ENCODE data around the gene ATG7. TPM values are rescaled to one million over a fixed set of nuclear protein-coding genes. Genes with fewer than 3 reads are reported as not detected.

ATG7 gene
- polyA plus RNA-seq, 1 donor (not counting 4 experiments of a cell fraction or from before 2014, with no cell fraction given), result 27.9 TPM

- TF ChIP-seq EZH2 (IDR thresholded peaks at IDR 0.05; ENCODE audit: low read length) (no peak), CTCF (optimal IDR thresholded peaks at IDR 0.05 in 1 of 3, IDR thresholded peaks at IDR 0.05 in 1 of 3, conservative IDR thresholded peaks at IDR 0.05 in 1 of 3; ENCODE audit: extremely low read depth in 1 of 3, insufficient read depth in 2 of 3, low read length in 3 of 3) (no peak)
- H3K4me1 ChIP-seq (ENCODE audit: control insufficient read depth, extremely low read depth, insufficient read depth, low read length), result peaks cover 24% of the 10 kb centered on the region
- H3K79me2 ChIP-seq (ENCODE audit: control insufficient read depth, insufficient read depth, low read length), result no peaks in the 10 kb centered on the region
- no peak overlapping the region for H2AFZ ChIP-seq (ENCODE audit: control insufficient read depth, low read length)
- H3K4me2 ChIP-seq (ENCODE audit: control insufficient read depth, extremely low read depth, insufficient read depth, low read depth, low read length), result no peak overlapping the region
- H3K9me3 ChIP-seq (ENCODE audit: control insufficient read depth, low read depth, low read length), result no peaks in the 10 kb centered on the region
- peaks cover 2 to 3% of the 10 kb centered on the region in 2 experiments for H3K36me3 ChIP-seq (ENCODE audit: control insufficient read depth in 2 of 2, extremely low read depth in 1 of 2, insufficient read depth in 2 of 2, low read length in 2 of 2)
- FAIRE-seq, result no peak
- no peaks in the 10 kb centered on the region for H3K9me1 ChIP-seq (ENCODE audit: control insufficient read depth, extremely low read depth, insufficient read depth, low read length)
- no peak for DNase-seq (ENCODE audit: low read depth, low spot score)
- H4K20me1 ChIP-seq (ENCODE audit: control insufficient read depth, extremely low read depth, insufficient read depth, low read length), result no peaks in the 10 kb centered on the region
- no peak overlapping the region for H3K9ac ChIP-seq (ENCODE audit: control insufficient read depth, extremely low read depth, insufficient read depth, low read length)
- H3K27ac ChIP-seq (ENCODE audit: control insufficient read depth, insufficient read depth, low read length), result no peak overlapping the region
- H3K4me3 ChIP-seq (ENCODE audit: control insufficient read depth in 2 of 3, extremely low read depth in 1 of 3, insufficient read depth in 2 of 3, low read depth in 1 of 3, low read length in 3 of 3), result no peak overlapping the region
- dilution Hi-C loops (cut with MboI; ENCODE audit: extremely low pct_ligation_motif_present, low sequenced_read_pairs), result no loop called here
- no peaks in the 10 kb centered on the region for H3K27me3 ChIP-seq (ENCODE audit: control insufficient read depth, extremely low read depth, insufficient read depth, low read length)
Observed at GRCh38 chr3:11390411-11391131, 118.4 kb downstream of the ATG7 start.

- Histone ChIP-seq H3K27me3 (ENCODE audit: control insufficient read depth, extremely low read depth, insufficient read depth, low read length) (no peaks in the 10 kb centered on the region), H2AFZ (ENCODE audit: control insufficient read depth, low read length) (no peak overlapping the region), H3K36me3 (ENCODE audit: control insufficient read depth in 2 of 2, extremely low read depth in 1 of 2, insufficient read depth in 2 of 2, low read length in 2 of 2) (peaks cover 2 to 3% of the 10 kb centered on the region in 2 experiments), H3K27ac (ENCODE audit: control insufficient read depth, insufficient read depth, low read length) (no peak overlapping the region), H4K20me1 (ENCODE audit: control insufficient read depth, extremely low read depth, insufficient read depth, low read length) (no peaks in the 10 kb centered on the region), H3K9me1 (ENCODE audit: control insufficient read depth, extremely low read depth, insufficient read depth, low read length) (no peaks in the 10 kb centered on the region), H3K4me1 (ENCODE audit: control insufficient read depth, extremely low read depth, insufficient read depth, low read length) (peaks cover 22% of the 10 kb centered on the region), H3K4me2 (ENCODE audit: control insufficient read depth, extremely low read depth, insufficient read depth, low read depth, low read length) (no peak overlapping the region), H3K4me3 (ENCODE audit: control insufficient read depth in 2 of 3, extremely low read depth in 1 of 3, insufficient read depth in 2 of 3, low read depth in 1 of 3, low read length in 3 of 3) (no peak overlapping the region), H3K9ac (ENCODE audit: control insufficient read depth, extremely low read depth, insufficient read depth, low read length) (no peak overlapping the region), H3K9me3 (ENCODE audit: control insufficient read depth, low read depth, low read length) (no peaks in the 10 kb centered on the region), H3K79me2 (ENCODE audit: control insufficient read depth, insufficient read depth, low read length) (no peaks in the 10 kb centered on the region)
- TF ChIP-seq CTCF (optimal IDR thresholded peaks at IDR 0.05 in 1 of 3, IDR thresholded peaks at IDR 0.05 in 1 of 3, conservative IDR thresholded peaks at IDR 0.05 in 1 of 3; ENCODE audit: extremely low read depth in 1 of 3, insufficient read depth in 2 of 3, low read length in 3 of 3) (no peak), EZH2 (IDR thresholded peaks at IDR 0.05; ENCODE audit: low read length) (no peak)
- DNase-seq (ENCODE audit: low read depth, low spot score) (no peak), FAIRE-seq (no peak)
- dilution Hi-C loops (cut with MboI; ENCODE audit: extremely low pct_ligation_motif_present, low sequenced_read_pairs), result no loop called here
Observed at GRCh38 chr3:11391174-11391879, 119.1 kb downstream of the ATG7 start.

Measured in keratinocyte (primary cell).